Hepatocyte (in vitro differentiated cells): Measurements from ENCODE around the gene FSIP1.

Experiments
- EZH2 ChIP-seq: fragments of 200-600 bp; sonication (generic); IDR thresholded peaks from 2 replicates; pipeline ENCODE4 v1.6.1; 2016; ENCODE audit warnings: antibody characterized with exemption, mild to moderate bottlenecking, borderline replicate concordance
- TF ChIP-seq, protein P1 (sequence below): fragments of 200-600 bp; sonication (generic); IDR thresholded peaks from 2 replicates; pipeline ENCODE4 v1.5.1; 2016; ENCODE audit warnings: antibody characterized with exemption, mild to moderate bottlenecking; ENCODE audit not compliant: poor library complexity

DNA sequence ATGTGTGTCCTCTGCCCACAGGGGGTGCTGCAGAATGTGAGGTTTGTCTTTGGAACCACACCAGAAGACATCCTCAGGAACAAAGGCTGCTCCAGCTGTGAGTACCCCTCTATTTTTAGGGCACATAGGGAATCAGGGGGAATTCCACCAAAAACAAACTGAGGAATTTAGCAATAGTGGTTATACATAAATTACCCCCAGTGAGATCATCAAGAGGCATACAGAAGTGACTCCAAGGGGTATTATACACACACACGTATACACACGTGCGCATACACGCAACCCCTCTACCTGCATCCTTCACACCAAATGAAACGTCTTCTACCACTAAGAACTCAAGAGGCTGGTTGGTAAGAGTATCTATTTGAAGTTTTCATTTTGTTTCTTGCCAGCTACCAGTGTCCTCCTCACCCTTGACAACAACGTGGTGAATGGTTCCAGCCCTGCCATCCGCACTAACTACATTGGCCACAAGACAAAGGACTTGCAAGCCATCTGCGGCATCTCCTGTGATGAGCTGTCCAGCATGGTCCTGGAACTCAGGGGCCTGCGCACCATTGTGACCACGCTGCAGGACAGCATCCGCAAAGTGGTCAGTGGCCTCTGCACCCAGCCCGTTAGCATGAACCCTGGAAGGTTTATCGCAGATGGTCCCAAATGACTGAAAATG is 198.9 kb downstream of the FSIP1 start:
- TF ChIP-seq, protein P1, sequence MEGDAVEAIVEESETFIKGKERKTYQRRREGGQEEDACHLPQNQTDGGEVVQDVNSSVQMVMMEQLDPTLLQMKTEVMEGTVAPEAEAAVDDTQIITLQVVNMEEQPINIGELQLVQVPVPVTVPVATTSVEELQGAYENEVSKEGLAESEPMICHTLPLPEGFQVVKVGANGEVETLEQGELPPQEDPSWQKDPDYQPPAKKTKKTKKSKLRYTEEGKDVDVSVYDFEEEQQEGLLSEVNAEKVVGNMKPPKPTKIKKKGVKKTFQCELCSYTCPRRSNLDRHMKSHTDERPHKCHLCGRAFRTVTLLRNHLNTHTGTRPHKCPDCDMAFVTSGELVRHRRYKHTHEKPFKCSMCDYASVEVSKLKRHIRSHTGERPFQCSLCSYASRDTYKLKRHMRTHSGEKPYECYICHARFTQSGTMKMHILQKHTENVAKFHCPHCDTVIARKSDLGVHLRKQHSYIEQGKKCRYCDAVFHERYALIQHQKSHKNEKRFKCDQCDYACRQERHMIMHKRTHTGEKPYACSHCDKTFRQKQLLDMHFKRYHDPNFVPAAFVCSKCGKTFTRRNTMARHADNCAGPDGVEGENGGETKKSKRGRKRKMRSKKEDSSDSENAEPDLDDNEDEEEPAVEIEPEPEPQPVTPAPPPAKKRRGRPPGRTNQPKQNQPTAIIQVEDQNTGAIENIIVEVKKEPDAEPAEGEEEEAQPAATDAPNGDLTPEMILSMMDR: peak; percentile 38
- TF ChIP-seq EZH2: no peak
